Keratinocyte (primary cell): Measurements from ENCODE around the gene TDRD3. TPM values are rescaled to one million over a fixed set of nuclear protein-coding genes. Genes with fewer than 3 reads are reported as not detected.

Experiments used
- DNase-seq: peaks from one replicate; pipeline ENCODE4 v3.0.0-alpha.2; 2011; ENCODE audit warnings: low read depth, missing footprints, low spot score
- FAIRE-seq: peaks from 2 replicates; lab custom pipeline; 2011; peaks lifted over from hg19 to GRCh38; lab: Jason Lieb, UNC
- H2AFZ ChIP-seq: 2 replicates; pipeline ENCODE4 v1.6.0; 2012; ENCODE audit warnings: low read length, control low read depth, inconsistent platforms; ENCODE audit not compliant: control insufficient read depth
- H3K27ac ChIP-seq: 2 replicates; pipeline ENCODE4 v1.5.1; 2011; ENCODE audit warnings: low read length; ENCODE audit not compliant: control insufficient read depth, insufficient read depth
- H3K27me3 ChIP-seq: 3 replicates; pipeline ENCODE4 v1.6.0; 2011; ENCODE audit warnings: low read length; ENCODE audit not compliant: control insufficient read depth, insufficient read depth; ENCODE audit errors: extremely low read depth
- H3K36me3 ChIP-seq, 2 experiments: 2 replicates in 1 of 2; 3 replicates in 1 of 2; pipeline ENCODE4 v1.5.1; 2011; ENCODE audit warnings: low read length in 2 of 2, mild to moderate bottlenecking in 1 of 2; ENCODE audit not compliant: control insufficient read depth in 2 of 2, insufficient read depth in 2 of 2; ENCODE audit errors: extremely low read depth in 1 of 2
- H3K4me1 ChIP-seq: 3 replicates; pipeline ENCODE4 v1.5.1; 2011; ENCODE audit warnings: low read length; ENCODE audit not compliant: control insufficient read depth, insufficient read depth; ENCODE audit errors: extremely low read depth
- H3K4me2 ChIP-seq: 3 replicates; pipeline ENCODE4 v1.6.0; 2011; ENCODE audit warnings: low read depth, low read length; ENCODE audit not compliant: control insufficient read depth, insufficient read depth; ENCODE audit errors: extremely low read depth
- H3K4me3 ChIP-seq, 3 experiments: fragments of 200-600 bp in 1 of 3; sonication (generic) in 1 of 3; 2 replicates in 2 of 3; 3 replicates in 1 of 3; pipeline ENCODE4 v1.5.1; 2011 to 2016; ENCODE audit warnings: low read length in 3 of 3, mild to moderate bottlenecking in 3 of 3, control low read depth in 2 of 3, inconsistent platforms in 1 of 3, low read depth in 1 of 3, mixed read lengths in 1 of 3, mixed run types in 1 of 3, moderate library complexity in 1 of 3; ENCODE audit not compliant: control insufficient read depth in 2 of 3, insufficient read depth in 2 of 3; ENCODE audit errors: extremely low read depth in 1 of 3
- H3K79me2 ChIP-seq: 2 replicates; pipeline ENCODE4 v1.6.0; 2012; ENCODE audit warnings: low read length; ENCODE audit not compliant: control insufficient read depth, insufficient read depth
- H3K9ac ChIP-seq: 3 replicates; pipeline ENCODE4 v1.6.0; 2011; ENCODE audit warnings: low read length; ENCODE audit not compliant: control insufficient read depth, insufficient read depth; ENCODE audit errors: extremely low read depth
- H3K9me1 ChIP-seq: 3 replicates; pipeline ENCODE4 v1.6.0; 2011; ENCODE audit warnings: low read length; ENCODE audit not compliant: control insufficient read depth, insufficient read depth; ENCODE audit errors: extremely low read depth
- H3K9me3 ChIP-seq: 2 replicates; pipeline ENCODE4 v1.5.1; 2012; ENCODE audit warnings: low read depth, low read length; ENCODE audit not compliant: control insufficient read depth
- H4K20me1 ChIP-seq: 3 replicates; pipeline ENCODE4 v1.6.0; 2011; ENCODE audit warnings: low read length; ENCODE audit not compliant: control insufficient read depth, insufficient read depth; ENCODE audit errors: extremely low read depth
- CTCF ChIP-seq, 3 experiments: IDR thresholded peaks in 1 of 3; conservative IDR thresholded peaks in 1 of 3; optimal IDR thresholded peaks in 1 of 3; 2 replicates in 2 of 3; 3 replicates in 1 of 3; pipeline versions ENCODE3 to v1.5.1; 2011; ENCODE audit warnings: low read length in 3 of 3, mild to moderate bottlenecking in 3 of 3, moderate library complexity in 2 of 3, control low read depth in 1 of 3, inconsistent platforms in 1 of 3; ENCODE audit not compliant: insufficient read depth in 2 of 3; ENCODE audit errors: extremely low read depth in 1 of 3
- EZH2 ChIP-seq: IDR thresholded peaks from one replicate; pipeline ENCODE4 v1.6.1; 2012; ENCODE audit warnings: inconsistent platforms, mild to moderate bottlenecking, low read length, moderate library complexity
- dilution Hi-C: fragments of 300-500 bp; cut with MboI; formaldehyde crosslinking; loops from one replicate; pipeline ENCODE4 v1.7.0; 2020; ENCODE audit warnings: low sequenced_read_pairs; ENCODE audit not compliant: extremely low pct_ligation_motif_present
- polyA minus RNA-seq, 3 experiments: library from RNA; depleted of rRNA, polyadenylated mRNA; stranded (reverse); fragments of >200 nt; gene quantifications; 1 replicate in 1 of 3; 2 replicates in 1 of 3; 3 replicates in 1 of 3; pipeline ENCODE4 v1.2.3, GENCODE V29; 2011
- polyA plus RNA-seq, 5 experiments: library from polyadenylated mRNA; depleted of rRNA in 3 of 5; stranded (reverse) in 3 of 5; stranded (forward) in 1 of 5; unstranded in 1 of 5; fragments of >200 nt; gene quantifications; 1 replicate in 1 of 5; 2 replicates in 3 of 5; 3 replicates in 1 of 5; pipeline versions ENCODE4 v1.2.1 to v1.2.3, GENCODE V29; 2011 to 2012; ENCODE audit warnings: missing spikeins in 2 of 5, low read depth in 1 of 5, low replicate concordance in 1 of 5

The TDRD3 gene
- polyA plus RNA-seq (6.0 to 10.7 TPM (median 7.1 TPM) in 3 replicates), polyA minus RNA-seq (3.1 to 22.0 TPM (median 6.6 TPM) in 3 replicates)
- polyA plus RNA-seq (2011; ENCODE audit: low read depth): 10.8 TPM
- polyA plus RNA-seq (2011; cell fraction: cytosol; rRNA removed): 4.8 and 8.6 TPM in 2 replicates
- 7.2 and 10.1 TPM in 2 replicates for polyA plus RNA-seq (2011; cell fraction: nucleus; rRNA removed)
- polyA plus RNA-seq (2012; ENCODE audit: low replicate concordance): 6.8 and 8.0 TPM in 2 replicates
- 6.5 TPM for polyA minus RNA-seq (2011; cell fraction: cytosol; rRNA and poly(A)+ RNA removed)
- polyA minus RNA-seq (2011; cell fraction: nucleus; rRNA and poly(A)+ RNA removed): 9.4 and 17.6 TPM in 2 replicates

DNA sequence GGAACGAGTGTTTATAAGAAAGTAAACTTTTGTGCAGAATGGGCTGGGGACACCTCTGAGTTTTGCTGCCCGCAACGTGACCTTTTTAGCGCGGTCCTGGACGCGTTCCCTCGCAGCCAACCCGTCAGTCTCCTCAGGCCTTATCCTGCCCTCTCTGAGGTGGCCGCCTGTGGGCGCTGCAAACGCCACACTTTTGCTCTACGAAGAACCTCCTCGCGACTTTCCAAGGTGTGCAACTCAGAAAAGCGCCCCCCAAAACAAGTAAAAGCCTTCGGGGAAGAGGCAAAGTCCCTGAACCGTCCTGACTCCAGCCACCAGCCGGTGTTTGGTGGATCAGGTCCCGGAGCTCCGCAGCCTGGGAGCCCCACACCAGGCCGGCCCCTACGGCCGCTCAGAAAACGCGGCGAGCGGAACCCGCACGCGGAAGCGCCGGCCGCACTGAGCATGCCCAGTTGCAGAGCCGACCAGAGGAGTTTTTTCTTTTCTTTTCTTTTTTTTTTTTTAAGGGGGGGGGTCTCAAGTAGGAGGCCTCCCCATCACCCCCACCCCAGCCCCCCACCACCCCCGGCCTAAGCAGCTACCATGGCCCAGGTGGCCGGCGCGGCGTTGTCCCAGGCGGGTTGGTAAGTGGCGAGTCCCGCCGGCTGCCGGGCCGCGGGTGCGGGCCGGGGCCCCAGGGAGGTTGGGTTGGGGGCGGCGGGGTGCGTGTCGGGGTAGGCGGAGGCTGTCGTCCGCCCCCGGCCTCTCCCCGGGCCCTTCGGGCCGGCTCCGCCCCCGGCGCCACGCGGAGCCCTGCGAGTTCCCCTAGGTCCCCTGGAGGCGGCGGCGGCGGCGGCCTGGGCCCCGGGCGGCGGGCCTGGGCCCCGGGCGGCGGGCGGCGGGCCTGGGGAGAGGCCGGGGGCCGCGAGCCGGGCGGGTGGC, at the start of gene TDRD3:
Gene TDRD3 (plus strand): TSS at position 438 of the 921 bp plus-strand sequence. CDS start 145 bp downstream, at position 583.
- peak within 1 kb of the TSS; percentile 91 for H2AFZ ChIP-seq

DNA sequence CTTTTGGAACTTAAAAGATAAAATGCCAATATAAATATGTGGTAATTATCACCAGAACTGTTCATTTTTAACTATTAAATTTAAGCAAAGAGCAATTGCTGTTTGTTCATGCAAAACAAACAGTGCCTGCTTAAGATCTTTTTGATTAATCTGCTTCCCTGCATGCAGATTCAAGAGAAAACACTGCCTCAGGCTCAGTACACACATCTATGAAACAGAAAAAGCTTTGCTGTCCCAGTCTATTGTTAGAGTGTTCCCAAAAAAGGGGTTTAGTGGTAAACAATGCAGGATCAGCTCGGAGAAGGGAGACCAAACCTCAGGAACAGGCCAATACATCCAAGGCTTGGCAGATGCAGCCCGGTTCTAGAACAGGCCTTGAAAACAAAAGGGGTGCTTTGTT, 49.3 kb upstream of the TDRD3 start:
- H2AFZ ChIP-seq: no peak overlapping the region
- no peaks in the 10 kb centered on the region for H3K4me1 ChIP-seq
- dilution Hi-C loops: no loop called here
- no peak overlapping the region for H3K4me2 ChIP-seq
- TF ChIP-seq EZH2 (no peak), CTCF (optimal IDR thresholded peaks at IDR 0.05 in 1 of 3, IDR thresholded peaks at IDR 0.05 in 1 of 3, conservative IDR thresholded peaks at IDR 0.05 in 1 of 3; ENCODE audit: extremely low read depth in 1 of 3, insufficient read depth in 2 of 3, low read length in 3 of 3) (no peak)
- no peak overlapping the region for H3K27ac ChIP-seq
- no peaks in the 10 kb centered on the region for H3K9me1 ChIP-seq
- no peaks in the 10 kb centered on the region for H3K9me3 ChIP-seq
- FAIRE-seq: no peak
- H3K36me3 ChIP-seq: no peaks in the 10 kb centered on the region
- no peak overlapping the region for H3K9ac ChIP-seq
- no peak for DNase-seq
- H3K27me3 ChIP-seq: no peaks in the 10 kb centered on the region
- H3K79me2 ChIP-seq: no peaks in the 10 kb centered on the region
- H3K4me3 ChIP-seq: no peak overlapping the region
- no peaks in the 10 kb centered on the region for H4K20me1 ChIP-seq

More for the DNA sequence above, at the start of gene TDRD3:
- Histone ChIP-seq H3K27ac (peak within 1 kb of the TSS; percentile 82), H3K4me1 (peaks cover 18% of the 10 kb centered on the region), H3K79me2 (peaks cover 33% of the 10 kb centered on the region), H4K20me1 (no peaks in the 10 kb centered on the region), H3K4me3 (peak within 1 kb of the TSS; percentile 54 to 94 (median 81)), H3K27me3 (no peaks in the 10 kb centered on the region), H3K9me1 (no peaks in the 10 kb centered on the region), H3K36me3 (no peaks in the 10 kb centered on the region), H3K4me2 (peak within 1 kb of the TSS; percentile 97), H3K9ac (peak within 1 kb of the TSS; percentile 81), H3K9me3 (no peaks in the 10 kb centered on the region)
- dilution Hi-C loops: no loop called here
- FAIRE-seq (peak; percentile 57), DNase-seq (no peak)
- TF ChIP-seq EZH2 (no peak), CTCF (optimal IDR thresholded peaks at IDR 0.05 in 1 of 3, IDR thresholded peaks at IDR 0.05 in 1 of 3, conservative IDR thresholded peaks at IDR 0.05 in 1 of 3; ENCODE audit: extremely low read depth in 1 of 3, insufficient read depth in 2 of 3, low read length in 3 of 3) (peak; percentile 72 to 92 (median 82))
